HepG2 (cell line): Measurements from ENCODE around the gene YIPF3. TPM values are rescaled to one million over a fixed set of nuclear protein-coding genes. Genes with fewer than 3 reads are reported as not detected.
"Not testable (repeated sequence)": the region's sequence is repeated elsewhere in the genome, so short reads cannot be mapped to it uniquely, and the experiment has no call there.

Experiments used
- ATAC-seq: fragments of 200-7000 bp; cut with Tn5 transposase; 3 replicates; pipeline ENCODE4 v1.9.1; 2020; ENCODE audit warnings: mild to moderate bottlenecking, moderate library complexity
- BruUV-seq: library from RNA; stranded (reverse); fragments of 400-500 nt; replicated peaks from 2 replicates; lab custom pipeline; 2021; lab: Mats Ljungman, UMichigan
- CTCF ChIA-PET: fragments of 300-600 bp; formaldehyde crosslinking; extraction: SDS; loops from one replicate; lab custom pipeline; 2021; ENCODE audit warnings: low total read pairs, inconsistent platforms, low intra/inter-chr PET ratio; lab: Yijun Ruan, JAX
- POLR2A ChIA-PET: fragments of 350-600 bp; sonication (Branson Sonifier 250); formaldehyde crosslinking; loops from one replicate; lab custom pipeline; 2020; ENCODE audit warnings: antibody characterized with exemption, inconsistent platforms; lab: Yijun Ruan, JAX
- DNase-seq: peaks from one replicate; pipeline ENCODE4 v3.0.0-alpha.2; 2015; ENCODE audit warnings: low spot score
- FAIRE-seq: peaks from 3 replicates; lab custom pipeline; 2011; peaks lifted over from hg19 to GRCh38; lab: Jason Lieb, UNC
- H2AFZ ChIP-seq: one replicate; pipeline ENCODE4 v1.6.1; 2011; ENCODE audit warnings: low read length, inconsistent platforms
- H3K27ac ChIP-seq: fragments of 300-600 bp; 3 replicates; pipeline ENCODE4 v1.8.0; 2011; ENCODE audit warnings: mixed run types, mild to moderate bottlenecking, mixed read lengths, low read length, inconsistent platforms; ENCODE audit not compliant: insufficient read depth; ENCODE audit errors: extremely low read length
- H3K27me3 ChIP-seq, 2 experiments: fragments of 200-600 bp in 1 of 2; 2 replicates in 1 of 2; 3 replicates in 1 of 2; pipeline versions ENCODE4 v1.6.0 to v1.8.0; 2011; ENCODE audit warnings: low read length in 2 of 2, mild to moderate bottlenecking in 2 of 2, moderate library complexity in 2 of 2, inconsistent platforms in 1 of 2; ENCODE audit not compliant: insufficient read depth in 2 of 2, control insufficient read depth in 1 of 2
- H3K36me3 ChIP-seq, 2 experiments: fragments of 200-600 bp in 1 of 2; replicated peaks in 1 of 2; 2 replicates in 1 of 2; 3 replicates in 1 of 2; pipeline versions ENCODE4 v1.5.1 to v1.8.0; 2011; ENCODE audit warnings: low read length in 2 of 2, inconsistent platforms in 1 of 2; ENCODE audit not compliant: insufficient read depth in 2 of 2, control insufficient read depth in 1 of 2
- H3K4me1 ChIP-seq: 2 replicates; pipeline ENCODE4 v1.5.1; 2012; ENCODE audit warnings: low read length, inconsistent platforms; ENCODE audit not compliant: insufficient read depth
- H3K4me2 ChIP-seq: 2 replicates; pipeline ENCODE4 v1.6.0; 2011; ENCODE audit warnings: low read depth, low read length, inconsistent platforms
- H3K4me3 ChIP-seq, 3 experiments: fragments of 200-600 bp in 1 of 3; sonication (generic), shearing (Covaris generic) in 1 of 3; replicated peaks in 1 of 3; 2 replicates each; pipeline ENCODE4 v1.5.1; 2011 to 2016; ENCODE audit warnings: low read length in 3 of 3, inconsistent platforms in 2 of 3, low read depth in 2 of 3, mild to moderate bottlenecking in 2 of 3, control low read depth in 1 of 3, mixed read lengths in 1 of 3; ENCODE audit not compliant: insufficient read depth in 1 of 3
- H3K79me2 ChIP-seq: one replicate; pipeline ENCODE4 v1.6.1; 2011; ENCODE audit warnings: low read length, inconsistent platforms; ENCODE audit not compliant: insufficient read depth
- H3K9ac ChIP-seq: 2 replicates; pipeline ENCODE4 v1.6.0; 2011; ENCODE audit warnings: mild to moderate bottlenecking, low read depth, low read length, inconsistent platforms; ENCODE audit not compliant: insufficient read depth
- H3K9me3 ChIP-seq: 2 replicates; pipeline ENCODE4 v1.5.1; 2012; ENCODE audit warnings: mild to moderate bottlenecking, low read length
- H4K20me1 ChIP-seq: 2 replicates; pipeline ENCODE4 v1.6.0; 2011; ENCODE audit warnings: inconsistent platforms, mild to moderate bottlenecking, low read length, moderate library complexity; ENCODE audit not compliant: insufficient read depth
- DNMT3B ChIP-seq: conservative IDR thresholded peaks from 2 replicates; pipeline ENCODE4 v1.6.1; 2016; ENCODE audit warnings: missing biosample characterization, control low read depth
- FOXP1 ChIP-seq, 2 experiments: fragments of 450-650 bp in 1 of 2; IDR thresholded peaks; 2 replicates each; pipeline ENCODE4 v1.6.1; 2017 to 2018; ENCODE audit warnings: antibody characterized with exemption in 1 of 2
- SOX5 ChIP-seq: IDR thresholded peaks from 2 replicates; pipeline ENCODE4 v1.6.1; 2016; ENCODE audit warnings: borderline replicate concordance
- ZNF614 ChIP-seq: IDR thresholded peaks from 2 replicates; pipeline ENCODE4 v1.6.1; 2018; ENCODE audit warnings: missing biosample characterization, missing genetic modification reagents, inconsistent platforms, borderline replicate concordance
- WGBS: methylation state at CpG from one replicate; pipeline ENCODE4 v1.1.6; 2017; ENCODE audit warnings: low lambda C conversion rate; 5-methylcytosine and 5-hydroxymethylcytosine counted together
- in situ Hi-C: cut with HindIII; loops from 2 replicates; pipeline ENCODE4 v1.10.0; 2017; ENCODE audit warnings: low pct_unique_long_range_greater_than_20kb; ENCODE audit not compliant: extremely low pct_ligation_motif_present
- intact Hi-C: fragments of 100-400 bp; cut with micrococcal nuclease; formaldehyde crosslinking; loops from one replicate; pipeline ENCODE4 v1.10.0; 2022; ENCODE audit not compliant: unreplicated experiment
- polyA plus RNA-seq, 8 experiments: library from polyadenylated mRNA; depleted of rRNA in 3 of 8; stranded (reverse) in 7 of 8; unstranded in 1 of 8; fragments of >200 nt; fragmentation: Illumina TruSeq in 4 of 8; extraction: Trizol in 4 of 8; gene quantifications; 2 replicates each; pipeline versions ENCODE4 v1.2.1 to v1.2.3, GENCODE V29; 2011 to 2016; ENCODE audit warnings: low read depth in 4 of 8, missing spikeins in 1 of 8, mixed read lengths in 1 of 8; ENCODE audit not compliant: insufficient read depth in 1 of 8
- total RNA-seq, 5 experiments: library from RNA; depleted of rRNA; stranded (reverse); fragments of >200 nt; fragmentation: Illumina TruSeq; extraction: Trizol; gene quantifications; 2 replicates each; pipeline ENCODE4 v1.2.3, GENCODE V29; 2016; ENCODE audit warnings: low read depth in 1 of 5

YIPF3 gene
- total and polyA plus RNA-seq, 2 of the 13 experiments (the other 11 are each of a cell fraction or from before 2014, with no cell fraction given), result 107 to 206 TPM

- Histone ChIP-seq H3K4me3 (no peak overlapping the region), H3K27me3 (peaks cover 0 to 17% of the 10 kb centered on the region in 2 experiments; a peak in 3 of 5 replicates), H3K4me2 (no peak overlapping the region), H3K4me1 (no peaks in the 10 kb centered on the region; the same call in 1 of the 2 replicates), H3K27ac (no peak overlapping the region), H4K20me1 (no peaks in the 10 kb centered on the region), H3K36me3 (no peaks in the 10 kb centered on the region), H3K9me3 (no peaks in the 10 kb centered on the region), H3K79me2 (no peaks in the 10 kb centered on the region), H3K9ac (no peak overlapping the region), H2AFZ (no peak overlapping the region)
- no TSS peak for BruUV-seq
- no peak for DNase-seq
- ATAC-seq, result peak; percentile 22
- TF ChIP-seq ZNF614 (CRISPR knock-in tag), result no peak
- TF ChIP-seq SOX5, result no peak
- no peak for TF ChIP-seq DNMT3B (CRISPR knock-in tag)
- TF ChIP-seq FOXP1 (IDR thresholded peaks at IDR 0.05), result no peak
- no peak for TF ChIP-seq FOXP1 (CRISPR knock-in tag; IDR thresholded peaks at IDR 0.05)
- WGBS, result 7% methylated on average over 4 of the region's 4 CpGs
- in situ Hi-C loops, result no loop called here
- POLR2A ChIA-PET, result interaction anchor here (0.6 kb wide), 1 partner anchor 10 kb away, joined by 6 read pairs; no protein-coding TSS in a partner anchor
- CTCF ChIA-PET, result no interaction called here
- no peak for FAIRE-seq
- intact Hi-C loops, result no loop called here
Observed at GRCh38 chr6:43467752-43468151, 49.0 kb downstream of the YIPF3 start.

GRCh38 chr6:43467265-43467664 lies 49.5 kb downstream of the YIPF3 start:
- POLR2A ChIA-PET, result interaction anchor here (0.6 kb wide), 1 partner anchor 9 kb away, joined by 6 read pairs; no protein-coding TSS in a partner anchor
- 31% methylated on average over 5 of the region's 5 CpGs for WGBS

More at GRCh38 chr6:43467265-43467664, 49.5 kb downstream of the YIPF3 start:
- CTCF ChIA-PET, BruUV-seq, H4K20me1 ChIP-seq, H3K4me2 ChIP-seq, intact Hi-C loops, H3K4me1 ChIP-seq, FAIRE-seq, H2AFZ ChIP-seq, H3K9me3 ChIP-seq, in situ Hi-C loops, H3K27ac ChIP-seq, H3K9ac ChIP-seq, H3K36me3 ChIP-seq, H3K4me3 ChIP-seq, H3K79me2 ChIP-seq, DNase-seq, ATAC-seq: not testable (repeated sequence)
- H3K27me3 ChIP-seq, result peaks cover 0 to 17% of the 10 kb centered on the region in 2 experiments; a peak in 3 of 5 replicates
